Thyroid gland (tissue), 4 donors: ENCODE measurements around the gene WNT10A.

Experiments used
- POLR2A ChIP-seq, 2 donors: fragments of 450-650 bp; IDR thresholded peaks; one replicate each; pipeline ENCODE4 v1.6.1; 2017; ENCODE audit warnings: antibody characterized with exemption in 2 of 2, mild to moderate bottlenecking in 2 of 2, moderate library complexity in 1 of 2
- TF ChIP-seq, protein P1 (sequence below), 6 experiments: fragments of 200-600 bp in 3 of 6; fragments of 450-650 bp in 3 of 6; sonication (generic) in 3 of 6; IDR thresholded peaks; one replicate each; pipeline ENCODE4 v1.5.1; 2016 to 2019; ENCODE audit warnings: antibody characterized with exemption in 6 of 6, mild to moderate bottlenecking in 2 of 6, inconsistent platforms in 1 of 6, moderate library complexity in 1 of 6

GRCh38 chr2:218865396-218865795, 15.3 kb upstream of the WNT10A start:
- TF ChIP-seq, protein P1, sequence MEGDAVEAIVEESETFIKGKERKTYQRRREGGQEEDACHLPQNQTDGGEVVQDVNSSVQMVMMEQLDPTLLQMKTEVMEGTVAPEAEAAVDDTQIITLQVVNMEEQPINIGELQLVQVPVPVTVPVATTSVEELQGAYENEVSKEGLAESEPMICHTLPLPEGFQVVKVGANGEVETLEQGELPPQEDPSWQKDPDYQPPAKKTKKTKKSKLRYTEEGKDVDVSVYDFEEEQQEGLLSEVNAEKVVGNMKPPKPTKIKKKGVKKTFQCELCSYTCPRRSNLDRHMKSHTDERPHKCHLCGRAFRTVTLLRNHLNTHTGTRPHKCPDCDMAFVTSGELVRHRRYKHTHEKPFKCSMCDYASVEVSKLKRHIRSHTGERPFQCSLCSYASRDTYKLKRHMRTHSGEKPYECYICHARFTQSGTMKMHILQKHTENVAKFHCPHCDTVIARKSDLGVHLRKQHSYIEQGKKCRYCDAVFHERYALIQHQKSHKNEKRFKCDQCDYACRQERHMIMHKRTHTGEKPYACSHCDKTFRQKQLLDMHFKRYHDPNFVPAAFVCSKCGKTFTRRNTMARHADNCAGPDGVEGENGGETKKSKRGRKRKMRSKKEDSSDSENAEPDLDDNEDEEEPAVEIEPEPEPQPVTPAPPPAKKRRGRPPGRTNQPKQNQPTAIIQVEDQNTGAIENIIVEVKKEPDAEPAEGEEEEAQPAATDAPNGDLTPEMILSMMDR (IDR thresholded peaks at IDR 0.05) = no peak
- no peak for TF ChIP-seq POLR2A (IDR thresholded peaks at IDR 0.05)
